GM18498 (cell line): ENCODE data around the gene TSC22D4.
A peak's percentile ranks its signal among the peaks of the same experiment; 100 is the strongest.

Source experiments
- ATAC-seq: cut with Tn5 transposase; IDR thresholded peaks from one replicate; pipeline ENCODE4 v1.9.1; 2021; ENCODE audit warnings: mild to moderate bottlenecking, moderate library complexity; ENCODE audit not compliant: unreplicated experiment

The TSC22D4 gene

GRCh38 chr7:100430493-100431285 is 48.3 kb downstream of the TSC22D4 start:
- no peak for ATAC-seq

DNA sequence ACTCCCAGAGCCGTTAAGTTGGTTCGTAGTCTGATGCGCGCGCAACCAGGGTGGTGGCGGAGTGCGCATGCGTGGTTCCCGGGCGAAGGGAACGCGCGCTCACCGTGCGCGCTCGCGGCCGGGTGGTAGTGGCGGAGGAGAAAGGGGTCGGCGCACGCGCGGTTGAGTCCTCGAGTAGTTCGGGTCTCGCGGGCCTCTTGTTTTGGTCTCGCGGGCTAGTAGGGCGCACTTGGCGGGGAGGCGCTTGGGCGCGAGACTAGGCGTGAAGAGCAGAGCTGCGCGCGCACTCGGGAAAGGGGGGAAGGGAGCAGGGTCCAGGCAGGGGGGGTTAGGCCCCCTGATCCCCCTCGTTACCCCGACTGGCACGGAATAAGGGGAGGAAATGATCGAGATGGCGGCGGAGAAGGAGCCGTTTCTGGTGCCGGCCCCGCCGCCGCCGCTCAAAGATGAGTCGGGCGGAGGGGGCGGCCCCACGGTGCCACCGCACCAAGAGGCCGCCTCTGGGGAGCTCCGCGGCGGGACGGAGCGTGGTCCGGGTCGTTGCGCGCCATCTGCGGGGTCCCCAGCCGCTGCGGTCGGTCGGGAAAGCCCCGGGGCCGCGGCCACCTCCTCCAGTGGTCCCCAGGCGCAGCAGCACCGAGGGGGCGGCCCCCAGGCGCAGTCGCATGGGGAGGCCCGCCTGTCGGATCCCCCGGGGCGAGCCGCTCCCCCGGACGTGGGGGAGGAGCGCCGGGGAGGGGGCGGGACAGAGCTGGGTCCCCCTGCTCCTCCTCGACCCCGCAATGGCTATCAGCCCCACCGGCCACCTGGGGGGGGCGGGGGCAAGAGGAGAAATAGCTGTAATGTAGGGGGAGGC is 49.1 kb downstream of the TSC22D4 start, which contains the start of gene MEPCE:
MEPCE (plus strand) TSS at position 195 of the 856 bp plus-strand sequence; CDS start at position 383, 188 bp downstream.
- peak; percentile 43 for ATAC-seq

GRCh38 chr7:100428967-100429636 is 49.9 kb downstream of the TSC22D4 start:
- peak; percentile 51 for ATAC-seq

DNA sequence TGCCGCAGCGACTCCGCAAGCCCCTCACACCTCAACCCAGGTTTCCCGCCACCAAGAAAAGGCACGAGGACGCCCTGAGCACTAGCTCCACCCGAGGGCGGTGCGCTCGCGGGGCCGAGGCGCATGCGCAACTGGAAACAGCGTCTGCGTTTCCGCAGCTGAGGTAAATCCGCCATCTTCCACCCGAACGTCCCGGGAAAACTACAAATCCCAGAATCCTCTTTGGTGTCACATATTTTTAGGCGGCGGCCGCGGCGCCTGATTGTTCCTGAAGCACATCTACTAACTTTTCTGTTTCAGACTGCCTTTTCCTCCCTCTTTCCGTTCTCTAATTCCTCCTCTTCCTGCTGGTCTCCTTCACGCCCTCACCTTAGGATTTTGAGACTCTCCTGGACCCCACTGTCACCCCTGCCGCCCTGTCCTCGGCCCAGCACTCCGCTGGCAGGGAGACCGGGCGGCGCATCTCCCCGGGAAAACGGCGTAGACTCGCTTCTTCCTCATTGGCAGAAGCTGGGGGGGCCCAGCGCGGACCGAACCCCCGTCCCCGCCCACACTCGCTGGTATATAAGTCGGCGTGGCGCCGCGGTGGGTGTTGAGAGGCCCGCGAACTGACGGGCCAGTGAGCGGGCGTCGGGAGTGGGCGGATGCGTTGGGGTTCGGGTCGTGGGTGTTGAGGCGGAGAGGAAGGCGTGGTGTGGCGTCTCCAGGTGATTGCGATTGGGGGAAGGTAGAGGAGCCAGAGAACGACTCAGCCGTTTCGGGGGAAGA is 50.6 kb downstream of the TSC22D4 start, which contains the start of gene ZCWPW1:
ZCWPW1 (minus strand) TSS at position 505 of the 768 bp plus-strand sequence. CDS start 8,054 bp downstream, outside the sequence.
- ATAC-seq, result peak; percentile 51

DNA sequence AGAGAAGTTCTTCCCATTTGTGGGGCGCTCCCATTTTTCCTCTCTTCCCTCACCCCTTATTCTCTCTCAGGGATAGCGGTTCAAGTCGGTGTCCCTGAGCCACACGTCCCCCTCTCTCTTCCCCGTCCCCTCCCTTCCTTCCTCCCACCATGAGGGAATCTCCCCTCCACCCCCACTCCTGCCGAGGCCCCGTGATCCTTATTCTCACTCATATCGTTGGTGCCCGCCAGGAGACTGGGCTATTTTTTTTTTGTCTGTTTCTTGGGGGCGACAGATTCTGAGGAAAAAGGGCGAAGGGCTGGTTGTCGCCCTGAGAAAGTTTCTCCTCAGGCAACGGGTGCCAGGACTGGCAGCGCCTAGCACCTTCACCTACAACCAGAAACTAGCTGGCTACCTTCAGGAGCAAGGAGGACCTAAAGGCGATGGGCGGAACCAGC is 51.2 kb downstream of the TSC22D4 start:
- ATAC-seq, result no peak

DNA sequence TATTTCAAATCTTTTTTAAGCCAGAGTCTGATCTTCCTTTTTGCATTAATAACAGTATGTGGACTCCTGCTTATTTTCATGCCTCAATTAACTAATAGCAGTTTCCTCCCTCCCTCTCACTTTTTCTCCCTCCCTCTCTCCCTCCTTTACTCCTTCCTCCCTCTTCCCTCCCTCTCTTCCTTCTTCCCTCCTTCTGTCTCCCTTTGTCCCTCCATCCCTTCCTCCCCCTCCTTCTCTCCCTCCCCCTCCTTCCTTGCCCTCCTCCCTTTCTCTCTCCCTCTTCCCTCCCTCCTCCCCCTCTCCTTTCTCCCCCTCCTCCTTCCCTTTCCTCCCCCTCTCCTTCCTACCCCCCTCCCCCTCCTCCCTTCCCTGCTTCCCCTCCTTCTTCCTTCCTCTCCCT is 52.5 kb downstream of the TSC22D4 start:
- ATAC-seq, result no peak

DNA sequence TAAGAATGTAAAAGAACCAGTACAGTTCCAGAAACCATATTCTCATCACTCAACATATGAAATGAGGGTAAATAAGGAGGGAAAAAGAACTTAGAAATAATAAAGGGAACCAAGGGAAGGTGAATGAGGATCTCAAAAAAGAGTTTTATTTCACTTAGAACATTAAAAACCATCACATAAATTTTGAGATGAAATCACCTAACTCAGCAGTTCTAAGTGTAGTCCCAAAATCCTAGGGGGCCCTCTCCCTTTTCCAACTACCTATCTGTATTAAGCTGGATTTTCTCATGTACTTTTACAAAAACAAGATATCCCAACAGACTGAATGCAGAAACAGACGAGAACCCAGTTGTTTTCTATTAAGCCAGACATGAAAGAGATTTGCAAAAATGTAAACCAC is 53.7 kb downstream of the TSC22D4 start:
- ATAC-seq, result no peak

DNA sequence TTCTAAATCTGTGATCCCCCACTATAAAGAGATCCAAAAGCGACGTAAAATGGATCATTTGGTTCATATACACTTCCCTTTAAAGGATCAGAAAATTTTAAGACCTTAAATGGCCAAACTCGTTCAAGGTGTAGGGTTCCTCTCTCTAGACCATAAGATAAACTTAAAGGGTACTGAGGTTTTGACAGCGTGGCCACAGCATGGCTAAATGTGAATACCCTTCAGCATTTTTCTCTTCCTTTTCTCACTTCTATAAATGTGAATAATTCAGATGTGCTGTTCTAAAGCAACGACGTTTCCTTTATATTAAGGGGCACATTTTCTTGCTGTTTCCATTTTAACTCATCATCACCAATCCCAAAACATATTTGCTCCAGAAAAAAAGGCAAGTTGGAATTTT is 55.7 kb downstream of the TSC22D4 start:
- no peak for ATAC-seq

DNA sequence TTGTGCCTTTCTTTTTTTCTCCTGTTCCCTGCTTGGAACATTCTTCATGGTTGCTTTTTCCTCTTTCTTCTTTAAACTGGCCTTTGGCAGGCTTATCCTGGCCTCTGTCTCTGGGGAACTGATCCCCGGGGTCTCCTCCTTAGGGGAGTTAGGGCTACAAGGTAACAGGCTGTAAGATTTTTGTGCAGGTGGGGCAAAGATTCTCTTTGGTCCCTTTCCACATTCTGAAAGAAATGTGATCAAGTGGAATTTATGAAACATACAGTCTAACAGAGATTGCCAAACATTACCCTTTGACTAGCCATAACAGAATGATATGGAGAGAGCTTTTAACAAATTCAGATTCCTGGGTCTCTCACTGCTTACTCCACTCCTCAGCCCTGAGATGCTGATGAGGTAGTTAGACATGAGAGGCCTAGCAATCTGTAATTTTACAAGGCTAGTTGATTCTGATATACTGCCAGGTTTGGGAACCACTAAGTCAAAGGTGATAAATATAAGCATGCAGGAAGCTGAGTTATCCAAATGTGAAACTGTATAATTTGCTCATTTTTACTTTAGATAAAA is 59.3 kb downstream of the TSC22D4 start:
- no peak for ATAC-seq

- no peak for ATAC-seq
Observed at GRCh38 chr7:100418930-100419659, 59.9 kb downstream of the TSC22D4 start.
